Common myeloid progenitor, CD34-positive (primary cell): Measurements from ENCODE around the gene MOB3A.

ENCODE experiments used
- CTCF ChIA-PET: fragments of 350-600 bp; sonication (Branson Sonifier 250); formaldehyde crosslinking; loops from one replicate; lab custom pipeline; 2021; ENCODE audit warnings: antibody characterized with exemption; lab: Charles Lee
- POLR2A ChIA-PET: fragments of 350-600 bp; sonication (Branson Sonifier 250); formaldehyde crosslinking; loops from one replicate; lab custom pipeline; 2021; ENCODE audit warnings: antibody characterized with exemption; lab: Charles Lee
- DNase-seq, 3 donors: peaks; one replicate each; pipeline versions ENCODE4 v3.0.0 to v3.0.0-alpha.2; 2013
- H3K27ac ChIP-seq, 2 experiments: 1 replicate in 1 of 2; 2 replicates in 1 of 2; pipeline ENCODE4 v1.7.0; 2013; ENCODE audit warnings: inconsistent platforms in 2 of 2, low read length in 2 of 2, mild to moderate bottlenecking in 2 of 2, low read depth in 1 of 2, moderate library complexity in 1 of 2; ENCODE audit not compliant: severe bottlenecking in 2 of 2, insufficient read depth in 1 of 2, poor library complexity in 1 of 2
- H3K27me3 ChIP-seq, 5 experiments: replicated peaks in 2 of 5; 1 replicate in 3 of 5; 2 replicates in 2 of 5; pipeline versions ENCODE4 v1.6.1 to v1.7.0; 2013; ENCODE audit warnings: low read length in 4 of 5, mild to moderate bottlenecking in 2 of 5, moderate library complexity in 2 of 5, inconsistent platforms in 1 of 5; ENCODE audit not compliant: insufficient read depth in 5 of 5, control insufficient read depth in 4 of 5
- H3K36me3 ChIP-seq, 4 experiments: 1 replicate in 2 of 4; 2 replicates in 2 of 4; pipeline versions ENCODE4 v1.6.1 to v1.7.0; 2013; ENCODE audit warnings: low read length in 3 of 4, control low read depth in 1 of 4, mild to moderate bottlenecking in 1 of 4; ENCODE audit not compliant: control insufficient read depth in 4 of 4, insufficient read depth in 4 of 4
- H3K4me1 ChIP-seq, 4 experiments: 1 replicate in 3 of 4; 2 replicates in 1 of 4; pipeline versions ENCODE4 v1.6.1 to v1.7.1; 2013; ENCODE audit warnings: low read length in 3 of 4, mild to moderate bottlenecking in 3 of 4, control low read depth in 1 of 4, inconsistent platforms in 1 of 4, moderate library complexity in 1 of 4; ENCODE audit not compliant: control insufficient read depth in 4 of 4, insufficient read depth in 4 of 4; ENCODE audit errors: control extremely low read depth in 1 of 4
- H3K4me3 ChIP-seq, 7 experiments: 1 replicate in 4 of 7; 2 replicates in 3 of 7; pipeline versions ENCODE4 v1.5.1 to v1.7.0; 2013; ENCODE audit warnings: mild to moderate bottlenecking in 7 of 7, low read length in 6 of 7, moderate library complexity in 6 of 7, inconsistent platforms in 2 of 7, low read depth in 2 of 7, control low read depth in 1 of 7; ENCODE audit not compliant: insufficient read depth in 4 of 7, control insufficient read depth in 1 of 7; ENCODE audit errors: extremely low read depth in 1 of 7
- H3K9me3 ChIP-seq, 5 experiments: 1 replicate in 4 of 5; 2 replicates in 1 of 5; pipeline versions ENCODE4 v1.6.1 to v1.7.1; 2013; ENCODE audit warnings: low read length in 4 of 5, mild to moderate bottlenecking in 2 of 5, inconsistent platforms in 1 of 5, low read depth in 1 of 5, moderate library complexity in 1 of 5; ENCODE audit not compliant: control insufficient read depth in 4 of 5, insufficient read depth in 2 of 5; ENCODE audit errors: control extremely low read depth in 1 of 5
- WGBS: methylation state at CpG from one replicate; pipeline ENCODE4 v1.1.5; 2013; ENCODE audit not compliant: insufficient coverage; 5-methylcytosine and 5-hydroxymethylcytosine counted together

MOB3A gene

GRCh38 chr19:2055931-2056836, 39.9 kb downstream of the MOB3A start:
- Histone ChIP-seq H3K4me3 (peak overlapping the region in 2 of 7 experiments; percentile 36 to 45), H3K27ac (peak overlapping the region in 1 of 2 experiments; percentile 76), H3K36me3 (no peaks in the 10 kb centered on the region), H3K4me1 (peaks cover 2 to 72% (median 60%) of the 10 kb centered on the region in 4 experiments), H3K27me3 (no peaks in the 10 kb centered on the region), H3K9me3 (no peaks in the 10 kb centered on the region)
- POLR2A ChIA-PET, result no interaction called here
- CTCF ChIA-PET, result interaction anchor here (0.5 to 1.5 kb wide), 3 partner anchors 16 to 164 kb away, joined by 3 to 4 read pairs (median 3); no protein-coding TSS in a partner anchor
- DNase-seq, result no peak
- WGBS, result 32% methylated on average over 14 of the region's 22 CpGs

GRCh38 chr19:2054763-2055162, 41.4 kb downstream of the MOB3A start:
- peaks cover 0 to 66% (median 52%) of the 10 kb centered on the region in 4 experiments for H3K4me1 ChIP-seq
- ChIA-PET CTCF (interaction anchor here (1.3 to 1.6 kb wide), 2 partner anchors 11 to 35 kb away, joined by 3 to 4 read pairs; no protein-coding TSS in a partner anchor), POLR2A (interaction anchor here (0.8 kb wide), 1 partner anchor 17 kb away, joined by 3 read pairs; no protein-coding TSS in a partner anchor)
- DNase-seq, result no peak
- H3K27me3 ChIP-seq, result no peaks in the 10 kb centered on the region
- H3K27ac ChIP-seq, result no peak overlapping the region
- WGBS, result 94% methylated on average over 6 of the region's 8 CpGs
- H3K36me3 ChIP-seq, result no peaks in the 10 kb centered on the region
- no peaks in the 10 kb centered on the region for H3K9me3 ChIP-seq
- no peak overlapping the region for H3K4me3 ChIP-seq

GRCh38 chr19:2053601-2054389, 42.3 kb downstream of the MOB3A start:
- DNase-seq, result no peak
- Histone ChIP-seq H3K36me3 (peaks cover 0 to 6% (median under 1%) of the 10 kb centered on the region in 4 experiments), H3K27ac (no peak overlapping the region), H3K4me3 (no peak overlapping the region), H3K9me3 (no peaks in the 10 kb centered on the region), H3K27me3 (no peaks in the 10 kb centered on the region), H3K4me1 (peaks cover 0 to 66% (median 58%) of the 10 kb centered on the region in 4 experiments)
- POLR2A ChIA-PET, result no interaction called here
- CTCF ChIA-PET, result interaction anchor here (0.8 to 2.8 kb wide), 6 partner anchors 8 to 130 kb away, joined by 3 to 21 read pairs (median 4); no protein-coding TSS in a partner anchor
- WGBS, result 96% methylated on average over 20 of the region's 24 CpGs

- H3K4me1 ChIP-seq, result peaks cover 0 to 60% (median 54%) of the 10 kb centered on the region in 4 experiments
- peaks cover 0 to 21% (median 11%) of the 10 kb centered on the region in 4 experiments for H3K36me3 ChIP-seq
- ChIA-PET CTCF (interaction anchor here (0.8 to 2.8 kb wide), 15 partner anchors 10 to 187 kb away, joined by 3 to 21 read pairs (median 3); no protein-coding TSS in a partner anchor), POLR2A (interaction anchor here (0.6 to 2.1 kb wide), 12 partner anchors 8 to 38 kb away, joined by 3 to 14 read pairs (median 4); partner anchors contain the start of gene BTBD2)
- peak overlapping the region; percentile 46 to 78 for H3K27ac ChIP-seq
- H3K27me3 ChIP-seq, result no peaks in the 10 kb centered on the region
- H3K9me3 ChIP-seq, result no peaks in the 10 kb centered on the region
- WGBS, result 11% methylated on average over 9 of the region's 18 CpGs
- peak; percentile 43 to 88 (median 82) for DNase-seq
- H3K4me3 ChIP-seq, result peak overlapping the region in 5 of 7 experiments; percentile 26 to 81 (median 53)
These were observed 44.1 kb downstream of the MOB3A start for GRCh38 chr19:2051773-2052704.

- Histone ChIP-seq H3K4me1 (peaks cover 0 to 53% (median 47%) of the 10 kb centered on the region in 4 experiments), H3K36me3 (peaks cover 0 to 30% (median 17%) of the 10 kb centered on the region in 4 experiments), H3K4me3 (peak within 1 kb of the TSS; percentile 58 to 94 (median 81)), H3K27me3 (no peaks in the 10 kb centered on the region), H3K27ac (peak within 1 kb of the TSS; percentile 46 to 81), H3K9me3 (no peaks in the 10 kb centered on the region)
- peak; percentile 79 to 88 (median 88) for DNase-seq
- ChIA-PET POLR2A (interaction anchor here (0.6 to 2.1 kb wide), 10 partner anchors 9 to 44 kb away, joined by 4 to 14 read pairs (median 4); partner anchors contain the start of genes BTBD2 and MOB3A), CTCF (interaction anchor here (0.8 to 2.8 kb wide), 10 partner anchors 9 to 188 kb away, joined by 3 to 21 read pairs (median 3); no protein-coding TSS in a partner anchor)
- 3% methylated on average over 80 of the region's 93 CpGs for WGBS
These were observed 44.9 kb downstream of the MOB3A start, which contains the start of gene MKNK2 for GRCh38 chr19:2050991-2051772. MKNK2 (minus strand) TSS chr19:2051244; CDS start chr19:2050851, 393 bp downstream.
